Activated T-cell treated with anti-CD3 and anti-CD28 coated beads for 1 hour (primary cell): ENCODE measurements around the gene PKP1.

ENCODE experiments used
- DNase-seq: peaks from one replicate; pipeline ENCODE4 v3.0.0-alpha.2; 2020; ENCODE audit warnings: low read depth

Gene PKP1

GRCh38 chr1:201309416-201309815 lies 26.1 kb downstream of the PKP1 start:
- no peak for DNase-seq

GRCh38 chr1:201310251-201310985 lies 27.1 kb downstream of the PKP1 start:
- no peak for DNase-seq

GRCh38 chr1:201310986-201311355 lies 27.7 kb downstream of the PKP1 start:
- no peak for DNase-seq

GRCh38 chr1:201311356-201312011 lies 28.2 kb downstream of the PKP1 start:
- no peak for DNase-seq

GRCh38 chr1:201312298-201312697 lies 29.0 kb downstream of the PKP1 start:
- DNase-seq: no peak

- DNase-seq: no peak
Observed at GRCh38 chr1:201313086-201313485, 29.8 kb downstream of the PKP1 start.

- DNase-seq: no peak
Observed at GRCh38 chr1:201316556-201316955, 33.2 kb downstream of the PKP1 start.

GRCh38 chr1:201317551-201317950 lies 34.2 kb downstream of the PKP1 start:
- no peak for DNase-seq

- DNase-seq: no peak
Observed at GRCh38 chr1:201318504-201319340, 35.4 kb downstream of the PKP1 start.

- DNase-seq: no peak
Observed at GRCh38 chr1:201319631-201320030, 36.3 kb downstream of the PKP1 start.

GRCh38 chr1:201320168-201320788 lies 37.0 kb downstream of the PKP1 start:
- DNase-seq: no peak

GRCh38 chr1:201321826-201322390 lies 38.6 kb downstream of the PKP1 start:
- no peak for DNase-seq

GRCh38 chr1:201322653-201323510 lies 39.6 kb downstream of the PKP1 start:
- no peak for DNase-seq

GRCh38 chr1:201324306-201324705 lies 41.0 kb downstream of the PKP1 start:
- no peak for DNase-seq

- no peak for DNase-seq
Observed at GRCh38 chr1:201324821-201325677, 41.7 kb downstream of the PKP1 start.

- no peak for DNase-seq
Observed at GRCh38 chr1:201325678-201326060, 42.4 kb downstream of the PKP1 start.

- no peak for DNase-seq
Observed at GRCh38 chr1:201326710-201327109, 43.4 kb downstream of the PKP1 start.

- DNase-seq: no peak
Observed at GRCh38 chr1:201327687-201328240, 44.5 kb downstream of the PKP1 start.

- no peak for DNase-seq
Observed at GRCh38 chr1:201328576-201328975, 45.3 kb downstream of the PKP1 start.

- DNase-seq: no peak
Observed at GRCh38 chr1:201329286-201329685, 46.0 kb downstream of the PKP1 start.
